Stomach (tissue), 4 donors: ENCODE measurements around the gene MYL11.
"Not testable (repeated sequence)": the region's sequence is repeated elsewhere in the genome, so short reads cannot be mapped to it uniquely, and the experiment has no call there.

ENCODE experiments used
- EP300 ChIP-seq: sonication (generic); formaldehyde crosslinking; IDR thresholded peaks from one replicate; pipeline ENCODE4 v1.6.1; 2017; ENCODE audit warnings: antibody characterized with exemption
- POLR2A ChIP-seq, 4 donors: fragments of 450-650 bp; IDR thresholded peaks; one replicate each; pipeline ENCODE4 v1.6.1; 2016; ENCODE audit warnings: antibody characterized with exemption in 4 of 4, control low read depth in 2 of 4, mild to moderate bottlenecking in 1 of 4, moderate library complexity in 1 of 4
- POLR2AphosphoS5 ChIP-seq, 3 donors: sonication (generic); formaldehyde crosslinking; IDR thresholded peaks; one replicate each; pipeline ENCODE4 v1.6.1; 2016; ENCODE audit warnings: antibody characterized with exemption in 3 of 3
- TF ChIP-seq, protein P1 (sequence below), 7 experiments: fragments of 450-650 bp in 4 of 7; fragments of 200-600 bp in 3 of 7; sonication (generic) in 3 of 7; IDR thresholded peaks; one replicate each; pipeline ENCODE4 v1.5.1; 2016 to 2019; ENCODE audit warnings: antibody characterized with exemption in 7 of 7, control low read depth in 2 of 7, mild to moderate bottlenecking in 1 of 7

DNA sequence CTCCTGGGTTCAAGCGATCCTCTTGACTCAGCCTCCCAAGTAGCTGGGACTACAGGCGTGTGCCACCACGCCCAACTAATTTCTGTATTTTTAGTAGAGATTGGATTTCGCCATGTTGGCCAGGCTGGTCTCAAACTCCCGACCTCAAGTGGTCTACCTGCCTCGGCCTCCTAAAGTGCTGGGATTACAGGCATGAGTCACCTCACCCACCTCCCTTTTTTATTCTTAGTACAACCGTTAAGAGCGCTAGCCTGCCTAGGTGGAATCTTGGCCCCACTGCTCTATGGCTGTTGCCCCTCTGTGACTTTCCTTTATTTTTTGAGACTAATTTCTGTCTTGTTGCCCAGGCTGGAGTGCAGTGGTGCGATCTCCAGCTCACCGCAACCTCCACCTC, 36.6 kb upstream of the MYL11 start:
- TF ChIP-seq, protein P1, sequence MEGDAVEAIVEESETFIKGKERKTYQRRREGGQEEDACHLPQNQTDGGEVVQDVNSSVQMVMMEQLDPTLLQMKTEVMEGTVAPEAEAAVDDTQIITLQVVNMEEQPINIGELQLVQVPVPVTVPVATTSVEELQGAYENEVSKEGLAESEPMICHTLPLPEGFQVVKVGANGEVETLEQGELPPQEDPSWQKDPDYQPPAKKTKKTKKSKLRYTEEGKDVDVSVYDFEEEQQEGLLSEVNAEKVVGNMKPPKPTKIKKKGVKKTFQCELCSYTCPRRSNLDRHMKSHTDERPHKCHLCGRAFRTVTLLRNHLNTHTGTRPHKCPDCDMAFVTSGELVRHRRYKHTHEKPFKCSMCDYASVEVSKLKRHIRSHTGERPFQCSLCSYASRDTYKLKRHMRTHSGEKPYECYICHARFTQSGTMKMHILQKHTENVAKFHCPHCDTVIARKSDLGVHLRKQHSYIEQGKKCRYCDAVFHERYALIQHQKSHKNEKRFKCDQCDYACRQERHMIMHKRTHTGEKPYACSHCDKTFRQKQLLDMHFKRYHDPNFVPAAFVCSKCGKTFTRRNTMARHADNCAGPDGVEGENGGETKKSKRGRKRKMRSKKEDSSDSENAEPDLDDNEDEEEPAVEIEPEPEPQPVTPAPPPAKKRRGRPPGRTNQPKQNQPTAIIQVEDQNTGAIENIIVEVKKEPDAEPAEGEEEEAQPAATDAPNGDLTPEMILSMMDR (IDR thresholded peaks at IDR 0.05) = not testable (repeated sequence)
- TF ChIP-seq POLR2A (IDR thresholded peaks at IDR 0.05); POLR2AphosphoS5 (IDR thresholded peaks at IDR 0.05); EP300: not testable (repeated sequence)
